KBM-7 (cell line): ENCODE results near the gene C15orf61.

Experiments
- DNase-seq: peaks from one replicate; pipeline ENCODE4 v3.0.0-alpha.2; 2015
- in situ Hi-C: fragments of 300-500 bp; cut with MboI; formaldehyde crosslinking; loops from 2 replicates; pipeline ENCODE4 v1.14.3; 2020; ENCODE audit warnings: low sequenced_read_pairs, low pct_unique_long_range_greater_than_20kb, mixed read lengths

The C15orf61 gene

GRCh38 chr15:67512140-67512539 is 8.8 kb upstream of the C15orf61 start:
- in situ Hi-C loops = no loop called here
- DNase-seq = no peak

- in situ Hi-C loops = no loop called here
- no peak for DNase-seq
Observed at GRCh38 chr15:67512933-67513714, 7.8 kb upstream of the C15orf61 start.

GRCh38 chr15:67515090-67515489 is 5.8 kb upstream of the C15orf61 start:
- in situ Hi-C loops = no loop called here
- DNase-seq = no peak

- no peak for DNase-seq
- in situ Hi-C loops = no loop called here
Observed at GRCh38 chr15:67515557-67515956, 5.4 kb upstream of the C15orf61 start.

GRCh38 chr15:67520321-67521028 is 456 bp upstream of the C15orf61 start:
- no peak for DNase-seq
- in situ Hi-C loops = no loop called here

- peak; percentile 58 for DNase-seq
- in situ Hi-C loops = no loop called here
Observed at GRCh38 chr15:67521783-67522568, 1.0 kb downstream of the C15orf61 start.

GRCh38 chr15:67523330-67523729 is 2.4 kb downstream of the C15orf61 start:
- no peak for DNase-seq
- in situ Hi-C loops = no loop called here

- in situ Hi-C loops = no loop called here
- DNase-seq = no peak
Observed at GRCh38 chr15:67524235-67524634, 3.3 kb downstream of the C15orf61 start.

- DNase-seq = no peak
- in situ Hi-C loops = no loop called here
Observed at GRCh38 chr15:67528513-67528912, 7.6 kb downstream of the C15orf61 start.

- in situ Hi-C loops = no loop called here
- DNase-seq = no peak
Observed at GRCh38 chr15:67531379-67531914, 10.5 kb downstream of the C15orf61 start.

GRCh38 chr15:67533873-67534272 is 12.9 kb downstream of the C15orf61 start:
- no peak for DNase-seq
- in situ Hi-C loops = no loop called here

GRCh38 chr15:67534360-67534759 is 13.4 kb downstream of the C15orf61 start:
- in situ Hi-C loops = no loop called here
- no peak for DNase-seq

GRCh38 chr15:67537771-67538170 is 16.8 kb downstream of the C15orf61 start:
- in situ Hi-C loops = no loop called here
- DNase-seq = no peak

- DNase-seq = peak; percentile 94
- in situ Hi-C loops = no loop called here
Observed at GRCh38 chr15:67542420-67543347, 21.8 kb downstream of the C15orf61 start, which contains the start of gene MAP2K5. Gene MAP2K5 (plus strand): TSS chr15:67542703. CDS start chr15:67543336, 633 bp downstream.

- in situ Hi-C loops = no loop called here
- no peak for DNase-seq
Observed at GRCh38 chr15:67543348-67543718, 22.4 kb downstream of the C15orf61 start.

GRCh38 chr15:67544475-67544874 is 23.5 kb downstream of the C15orf61 start:
- in situ Hi-C loops = no loop called here
- DNase-seq = no peak

- DNase-seq = no peak
- in situ Hi-C loops = no loop called here
Observed at GRCh38 chr15:67545864-67546263, 24.9 kb downstream of the C15orf61 start.

GRCh38 chr15:67547064-67547463 is 26.1 kb downstream of the C15orf61 start:
- in situ Hi-C loops = no loop called here
- DNase-seq = no peak

- in situ Hi-C loops = no loop called here
- no peak for DNase-seq
Observed at GRCh38 chr15:67547836-67548235, 26.9 kb downstream of the C15orf61 start.
